Measurements from ENCODE around the gene TTPAL.
A peak's percentile ranks its signal among the peaks of the same experiment; 100 is the strongest.

GRCh38 chr20:44468044-44468782 is 7.5 kb upstream of the TTPAL start:
- TF ChIP-seq CTCF (IDR thresholded peaks at IDR 0.05; ENCODE audit: low read depth, low read length, missing input control) = peak; percentile 4
- no peak for TF ChIP-seq MAX (IDR thresholded peaks at IDR 0.05)
- no peak for TF ChIP-seq TAF1 (conservative IDR thresholded peaks at IDR 0.05)
- no peak for TF ChIP-seq YY1 (IDR thresholded peaks at IDR 0.05)
- TF ChIP-seq ZBTB33 (IDR thresholded peaks at IDR 0.05) = no peak
- TF ChIP-seq REST (IDR thresholded peaks at IDR 0.05) = no peak
- no peak for TF ChIP-seq ATF3 (IDR thresholded peaks at IDR 0.05)
- TF ChIP-seq SP1 (IDR thresholded peaks at IDR 0.05) = no peak
- no peak for TF ChIP-seq FOXA1 (IDR thresholded peaks at IDR 0.05)
- no peak for TF ChIP-seq RAD21 (IDR thresholded peaks at IDR 0.05)
- TF ChIP-seq RXRA (IDR thresholded peaks at IDR 0.05) = no peak
- no peak for TF ChIP-seq NR2F2 (IDR thresholded peaks at IDR 0.05)
- TF ChIP-seq GABPA (IDR thresholded peaks at IDR 0.05 in 1 of 2, conservative IDR thresholded peaks at IDR 0.05 in 1 of 2) = no peak
